Naive thymus-derived CD4-positive, alpha-beta T cell (primary cell): ENCODE results near the gene KDM3A. TPM values are rescaled to one million over a fixed set of nuclear protein-coding genes. Genes with fewer than 3 reads are reported as not detected.

Experiments
- ATAC-seq: fragments of 150-1000 bp; cut with Tn5 transposase; 2 replicates; pipeline ENCODE4 v1.10.0; 2021; ENCODE audit warnings: mild to moderate bottlenecking, moderate library complexity
- CTCF ChIA-PET: fragments of 350-600 bp; sonication (Branson Sonifier 250); formaldehyde crosslinking; loops from one replicate; lab custom pipeline; 2021; ENCODE audit warnings: antibody characterized with exemption; lab: Charles Lee
- POLR2A ChIA-PET: fragments of 350-600 bp; sonication (Branson Sonifier 250); formaldehyde crosslinking; loops from one replicate; lab custom pipeline; 2021; ENCODE audit warnings: antibody characterized with exemption, inconsistent platforms; lab: Charles Lee
- DNase-seq, 9 donors: peaks; one replicate each; pipeline versions ENCODE4 v3.0.0 to v3.0.0-alpha.2; 2020 to 2022; ENCODE audit warnings: mixed read lengths in 1 of 9
- H3K27ac ChIP-seq: one replicate; pipeline ENCODE4 v1.7.0; 2013; ENCODE audit warnings: mild to moderate bottlenecking, low read depth, low read length, moderate library complexity
- H3K27me3 ChIP-seq, 2 donors: one replicate each; pipeline ENCODE4 v1.7.0; 2013; ENCODE audit warnings: low read length in 2 of 2, mild to moderate bottlenecking in 2 of 2, moderate library complexity in 2 of 2; ENCODE audit not compliant: control insufficient read depth in 2 of 2, insufficient read depth in 2 of 2
- H3K36me3 ChIP-seq, 3 experiments: 1 replicate in 2 of 3; 2 replicates in 1 of 3; pipeline ENCODE4 v1.7.0; 2013; ENCODE audit warnings: low read length in 3 of 3, mild to moderate bottlenecking in 3 of 3, moderate library complexity in 1 of 3; ENCODE audit not compliant: insufficient read depth in 3 of 3, control insufficient read depth in 2 of 3
- H3K4me1 ChIP-seq, 2 donors: one replicate each; pipeline ENCODE4 v1.7.0; 2013; ENCODE audit warnings: low read length in 2 of 2, mild to moderate bottlenecking in 2 of 2, moderate library complexity in 1 of 2; ENCODE audit not compliant: control insufficient read depth in 2 of 2, insufficient read depth in 2 of 2
- H3K4me3 ChIP-seq: 2 replicates; pipeline ENCODE4 v1.7.0; 2013; ENCODE audit warnings: mild to moderate bottlenecking, low read length
- H3K9me3 ChIP-seq, 3 experiments: 1 replicate in 2 of 3; 2 replicates in 1 of 3; pipeline ENCODE4 v1.7.0; 2013; ENCODE audit warnings: low read length in 3 of 3; ENCODE audit not compliant: control insufficient read depth in 2 of 3
- H3K27ac Mint-ChIP-seq, 9 donors: one replicate each; pipeline ENCODE4 v1.8.0; 2020 to 2022; ENCODE audit warnings: mixed read lengths in 9 of 9, mild to moderate bottlenecking in 8 of 9, moderate library complexity in 5 of 9, inconsistent platforms in 2 of 9
- H3K27me3 Mint-ChIP-seq, 5 donors: one replicate each; pipeline ENCODE4 v1.8.0; 2021 to 2022; ENCODE audit warnings: mixed read lengths in 5 of 5, mild to moderate bottlenecking in 1 of 5
- H3K36me3 Mint-ChIP-seq, 5 donors: one replicate each; pipeline ENCODE4 v1.8.0; 2020 to 2022; ENCODE audit warnings: mixed read lengths in 5 of 5, mild to moderate bottlenecking in 3 of 5, inconsistent platforms in 1 of 5
- H3K4me1 Mint-ChIP-seq, 7 donors: one replicate each; pipeline ENCODE4 v1.8.0; 2020 to 2022; ENCODE audit warnings: mixed read lengths in 7 of 7, mild to moderate bottlenecking in 3 of 7, inconsistent platforms in 1 of 7
- H3K4me3 Mint-ChIP-seq, 10 donors: one replicate each; pipeline ENCODE4 v1.8.0; 2020 to 2022; ENCODE audit warnings: mild to moderate bottlenecking in 10 of 10, mixed read lengths in 10 of 10, moderate library complexity in 6 of 10, inconsistent platforms in 2 of 10
- H3K9me3 Mint-ChIP-seq, 11 donors: one replicate each; pipeline ENCODE4 v1.8.0; 2020 to 2022; ENCODE audit warnings: mixed read lengths in 11 of 11, mild to moderate bottlenecking in 4 of 11, inconsistent platforms in 1 of 11, moderate library complexity in 1 of 11
- intact Hi-C, 2 donors: fragments of 100-400 bp; cut with micrococcal nuclease; formaldehyde crosslinking; loops; one replicate each; pipeline ENCODE4 v1.15.1; 2023
- polyA plus RNA-seq, 2 donors: library from polyadenylated mRNA; unstranded; fragments of 300-500 nt; fragmentation: Illumina TruSeq; gene quantifications; one replicate each; pipeline ENCODE4 v1.2.3, GENCODE V29; 2021
- total RNA-seq, 6 experiments: library from RNA in 5 of 6; stranded (reverse) in 5 of 6; gene quantifications; 1 replicate in 5 of 6; 2 replicates in 1 of 6; pipeline ENCODE4 v1.2.3 and lab custom pipeline; 2021 to 2026

KDM3A gene
- total and polyA plus RNA-seq, 7 experiments from 2014 or later: 17.7 to 191 (median 145) TPM

DNA sequence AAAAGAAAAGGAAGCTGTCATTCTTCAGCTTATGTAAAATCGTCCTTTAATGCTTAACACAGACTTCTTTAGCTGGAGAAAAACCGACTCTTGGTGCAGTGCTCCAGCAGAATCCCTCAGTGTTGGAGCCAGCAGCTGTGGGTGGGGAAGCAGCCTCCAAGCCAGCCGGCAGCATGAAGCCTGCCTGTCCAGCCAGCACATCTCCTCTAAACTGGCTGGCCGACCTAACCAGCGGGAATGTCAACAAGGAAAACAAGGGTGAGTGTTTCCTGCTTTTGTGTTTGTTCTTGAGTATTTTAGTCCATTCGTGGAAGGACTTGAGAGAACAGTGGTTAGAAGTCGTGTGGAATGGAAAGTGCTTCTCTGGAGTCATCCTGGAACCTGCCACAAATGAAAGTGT lies 38.9 kb downstream of the KDM3A start:
- ChIA-PET POLR2A (interaction anchor here (0.6 to 1.2 kb wide), 5 partner anchors 16 to 110 kb away, joined by 3 to 12 read pairs (median 3); partner anchors contain the start of gene KDM3A), CTCF (interaction anchor here (0.7 kb wide), 1 partner anchor 35 kb away, joined by 3 read pairs; no protein-coding TSS in a partner anchor)
- DNase-seq (no peak), ATAC-seq (no peak)
- Mint-ChIP-seq H3K27ac (peak overlapping the region in 7 of 9 donors; percentile 5 to 64 (median 12)), H3K36me3 (peaks cover 50 to 84% (median 70%) of the 10 kb centered on the region in 5 donors), H3K9me3 (no peaks in the 10 kb centered on the region), H3K4me1 (peaks cover 2 to 55% (median 24%) of the 10 kb centered on the region in 7 donors), H3K27me3 (no peaks in the 10 kb centered on the region), H3K4me3 (no peak overlapping the region)
- no peak overlapping the region for H3K4me3 ChIP-seq
- peaks cover 61 to 96% (median 68%) of the 10 kb centered on the region in 3 experiments for H3K36me3 ChIP-seq
- no peaks in the 10 kb centered on the region for H3K27me3 ChIP-seq
- intact Hi-C loops: no loop called here
- H3K9me3 ChIP-seq: no peaks in the 10 kb centered on the region
- no peak overlapping the region for H3K27ac ChIP-seq
- H3K4me1 ChIP-seq: no peaks in the 10 kb centered on the region

DNA sequence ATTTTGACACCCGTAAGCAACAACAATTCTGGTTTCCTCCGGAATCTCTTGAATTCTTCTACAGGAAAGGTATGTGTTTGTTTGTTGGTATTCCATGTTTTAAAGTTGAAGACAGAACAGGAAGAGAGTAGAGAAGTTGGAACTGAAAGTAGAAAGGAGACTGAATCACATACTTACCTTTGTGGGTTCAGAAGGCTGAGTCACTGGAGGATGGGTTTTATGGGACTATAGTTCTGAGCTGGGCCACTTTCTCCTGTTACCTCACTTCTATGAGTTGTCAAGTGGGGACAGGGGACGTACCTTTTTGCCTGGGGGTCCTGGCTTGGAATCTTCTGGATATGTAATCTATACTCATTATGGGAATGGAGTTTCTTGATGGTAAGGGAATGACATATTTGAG lies 40.9 kb downstream of the KDM3A start:
- Mint-ChIP-seq H3K36me3 (peaks cover 54 to 88% (median 81%) of the 10 kb centered on the region in 5 donors), H3K9me3 (no peaks in the 10 kb centered on the region), H3K27ac (peak overlapping the region; percentile 37 to 84 (median 68)), H3K4me3 (peak overlapping the region in 1 of 10 donors; percentile 43), H3K4me1 (peaks cover 2 to 58% (median 16%) of the 10 kb centered on the region in 7 donors), H3K27me3 (no peaks in the 10 kb centered on the region)
- no peak overlapping the region for H3K27ac ChIP-seq
- ATAC-seq (no peak), DNase-seq (no peak)
- POLR2A ChIA-PET: no interaction called here
- H3K4me1 ChIP-seq: no peaks in the 10 kb centered on the region
- H3K9me3 ChIP-seq: no peaks in the 10 kb centered on the region
- CTCF ChIA-PET: no interaction called here
- H3K36me3 ChIP-seq: peaks cover 69 to 97% (median 81%) of the 10 kb centered on the region in 3 experiments
- no peak overlapping the region for H3K4me3 ChIP-seq
- no peaks in the 10 kb centered on the region for H3K27me3 ChIP-seq
- intact Hi-C loops: no loop called here

DNA sequence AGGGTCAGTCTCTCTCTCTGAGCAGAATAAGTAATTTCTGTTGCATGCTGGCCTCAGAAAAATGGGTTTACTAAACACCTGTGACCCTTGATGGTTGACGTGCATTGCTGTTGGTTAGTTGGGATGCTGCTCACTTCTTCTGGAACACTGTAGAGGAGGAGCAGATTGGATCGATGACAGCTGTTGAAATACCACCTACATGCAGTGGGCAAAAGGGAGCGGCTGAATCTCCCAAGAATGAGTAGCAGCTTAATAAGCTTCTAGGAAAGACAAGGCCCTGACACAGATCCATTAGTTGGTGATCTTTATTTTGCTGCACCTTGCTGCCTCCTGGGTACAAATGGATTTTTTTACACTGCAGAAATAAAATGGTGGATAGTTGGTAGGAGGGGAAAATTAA lies 43.2 kb downstream of the KDM3A start:
- POLR2A ChIA-PET: interaction anchor here (0.5 kb wide), 1 partner anchor 13 kb away, joined by 3 read pairs; no protein-coding TSS in a partner anchor
- H3K9me3 Mint-ChIP-seq: no peaks in the 10 kb centered on the region
- Histone ChIP-seq H3K4me1 (no peaks in the 10 kb centered on the region), H3K36me3 (peaks cover 69 to 97% (median 71%) of the 10 kb centered on the region in 3 experiments), H3K9me3 (no peaks in the 10 kb centered on the region), H3K4me3 (no peak overlapping the region), H3K27ac (no peak overlapping the region), H3K27me3 (no peaks in the 10 kb centered on the region)
- peaks cover 45 to 87% (median 80%) of the 10 kb centered on the region in 5 donors for H3K36me3 Mint-ChIP-seq
- no peaks in the 10 kb centered on the region for H3K27me3 Mint-ChIP-seq
- CTCF ChIA-PET: no interaction called here
- no peak overlapping the region for H3K4me3 Mint-ChIP-seq
- intact Hi-C loops: no loop called here
- peak overlapping the region in 6 of 9 donors; percentile 27 to 75 (median 41) for H3K27ac Mint-ChIP-seq
- ATAC-seq (no peak), DNase-seq (no peak)
- H3K4me1 Mint-ChIP-seq: peaks cover 0 to 44% (median 16%) of the 10 kb centered on the region in 7 donors

DNA sequence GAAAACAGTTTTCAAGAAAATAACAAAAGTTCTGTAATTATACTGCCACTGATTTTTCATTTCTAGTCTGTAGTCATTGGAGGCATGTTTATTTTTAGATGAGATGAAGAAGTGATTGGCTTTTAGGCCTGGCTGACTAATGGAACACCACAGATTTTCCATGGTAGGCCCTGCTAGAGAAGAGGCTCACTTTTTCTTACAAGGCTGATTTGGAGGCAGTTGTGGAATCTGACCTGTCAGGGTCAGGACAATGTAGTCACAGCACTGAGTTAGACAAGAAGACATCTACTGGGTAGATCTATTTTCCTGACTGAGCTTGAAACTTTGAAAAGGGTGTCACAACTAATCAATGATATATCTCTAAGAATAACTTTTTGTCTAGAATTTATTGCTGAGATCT lies 43.9 kb downstream of the KDM3A start:
- Mint-ChIP-seq H3K9me3 (no peaks in the 10 kb centered on the region), H3K4me1 (peaks cover 0 to 44% (median 16%) of the 10 kb centered on the region in 7 donors), H3K27ac (peak overlapping the region in 8 of 9 donors; percentile 2 to 75 (median 34)), H3K4me3 (no peak overlapping the region), H3K27me3 (no peaks in the 10 kb centered on the region), H3K36me3 (peaks cover 44 to 87% (median 80%) of the 10 kb centered on the region in 5 donors)
- CTCF ChIA-PET: no interaction called here
- H3K4me1 ChIP-seq: no peaks in the 10 kb centered on the region
- intact Hi-C loops: loop anchor here (5.0 kb wide), 3 partner anchors 33 to 137 kb away; partner anchors contain the start of genes CHMP3 (in 1 of the 2) and RNF103 (in 1 of the 2)
- H3K9me3 ChIP-seq: no peaks in the 10 kb centered on the region
- peak overlapping the region; percentile 11 for H3K27ac ChIP-seq
- POLR2A ChIA-PET: interaction anchor here (0.5 kb wide), 1 partner anchor 67 kb away, joined by 3 read pairs; no protein-coding TSS in a partner anchor
- no peaks in the 10 kb centered on the region for H3K27me3 ChIP-seq
- no peak overlapping the region for H3K4me3 ChIP-seq
- ATAC-seq: no peak
- H3K36me3 ChIP-seq: peaks cover 65 to 97% (median 65%) of the 10 kb centered on the region in 3 experiments
- DNase-seq: no peak

DNA sequence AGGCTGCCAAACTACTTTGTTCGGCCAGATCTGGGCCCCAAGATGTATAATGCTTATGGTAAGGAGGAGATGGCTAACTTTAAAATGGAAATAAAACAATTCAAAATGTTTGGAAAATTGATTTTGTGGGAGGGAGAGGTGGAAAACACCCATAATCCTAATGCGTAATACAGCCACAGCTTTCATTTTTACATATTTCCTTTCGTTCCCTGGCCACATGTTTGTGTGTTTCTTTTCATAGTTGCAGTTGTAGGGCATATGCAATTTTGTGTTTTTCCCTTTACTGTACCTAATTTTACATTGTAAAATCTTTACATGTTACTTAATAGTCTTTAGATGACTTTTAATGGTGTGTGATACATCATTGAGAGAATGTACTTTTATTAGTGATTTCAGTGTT lies 44.6 kb downstream of the KDM3A start:
- ChIA-PET CTCF (no interaction called here), POLR2A (interaction anchor here (0.7 kb wide), 1 partner anchor 43 kb away, joined by 3 read pairs; no protein-coding TSS in a partner anchor)
- H3K36me3 Mint-ChIP-seq: peaks cover 41 to 87% (median 78%) of the 10 kb centered on the region in 5 donors
- no peak for DNase-seq
- no peak for ATAC-seq
- no peaks in the 10 kb centered on the region for H3K9me3 Mint-ChIP-seq
- peak overlapping the region in 7 of 9 donors; percentile 7 to 64 (median 30) for H3K27ac Mint-ChIP-seq
- Histone ChIP-seq H3K27me3 (no peaks in the 10 kb centered on the region), H3K9me3 (no peaks in the 10 kb centered on the region), H3K4me1 (no peaks in the 10 kb centered on the region), H3K36me3 (peaks cover 66 to 97% (median 67%) of the 10 kb centered on the region in 3 experiments), H3K27ac (no peak overlapping the region), H3K4me3 (no peak overlapping the region)
- intact Hi-C loops: loop anchor here (5.0 kb wide), 3 partner anchors 34 to 136 kb away; partner anchors contain the start of genes CHMP3 (in 1 of the 2) and RNF103 (in 1 of the 2)
- H3K27me3 Mint-ChIP-seq: no peaks in the 10 kb centered on the region
- H3K4me3 Mint-ChIP-seq: no peak overlapping the region
- peaks cover 0 to 40% (median 14%) of the 10 kb centered on the region in 7 donors for H3K4me1 Mint-ChIP-seq

DNA sequence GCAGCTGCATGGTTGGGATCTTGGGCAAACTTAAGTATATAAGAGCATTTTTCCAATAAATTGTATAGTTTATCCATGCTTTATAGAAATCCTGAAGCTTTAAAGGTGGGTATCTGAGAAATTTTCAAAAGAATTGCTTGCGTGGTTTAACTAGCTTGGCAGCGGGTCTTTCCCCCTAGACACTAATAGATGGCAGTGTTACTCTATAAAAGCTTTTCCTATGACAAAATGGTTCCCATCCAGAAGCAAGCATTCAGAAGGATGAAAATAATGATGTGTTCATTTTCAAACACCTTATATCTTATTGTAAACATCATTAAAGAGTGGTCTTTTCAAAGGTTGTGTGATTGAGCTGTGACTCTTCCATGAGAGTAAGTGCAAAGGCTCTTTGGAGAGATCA lies 45.9 kb downstream of the KDM3A start:
- Histone ChIP-seq H3K36me3 (peaks cover 61 to 98% (median 69%) of the 10 kb centered on the region in 3 experiments), H3K4me1 (no peaks in the 10 kb centered on the region), H3K27ac (no peak overlapping the region), H3K4me3 (no peak overlapping the region), H3K9me3 (no peaks in the 10 kb centered on the region), H3K27me3 (no peaks in the 10 kb centered on the region)
- CTCF ChIA-PET: interaction anchor here (0.9 to 1.2 kb wide), 3 partner anchors 15 to 189 kb away, joined by 4 to 5 read pairs (median 5); no protein-coding TSS in a partner anchor
- Mint-ChIP-seq H3K4me3 (no peak overlapping the region), H3K27me3 (no peaks in the 10 kb centered on the region), H3K36me3 (peaks cover 37 to 93% (median 83%) of the 10 kb centered on the region in 5 donors), H3K9me3 (no peaks in the 10 kb centered on the region), H3K27ac (peak overlapping the region in 8 of 9 donors; percentile 1 to 75 (median 44)), H3K4me1 (peaks cover 0 to 34% (median 8%) of the 10 kb centered on the region in 7 donors)
- ATAC-seq (no peak), DNase-seq (peak in 2 of 9 donors; percentile 14 to 22)
- intact Hi-C loops: loop anchor here (5.0 kb wide), 3 partner anchors 35 to 135 kb away; partner anchors contain the start of genes CHMP3 (in 1 of the 2) and RNF103 (in 1 of the 2)
- POLR2A ChIA-PET: interaction anchor here (1.1 to 2.1 kb wide), 4 partner anchors 31 to 397 kb away, joined by 3 to 7 read pairs (median 3); partner anchors contain the start of gene KDM3A
